Stomach (tissue), 4 donors: Measurements from ENCODE around the gene ZNF391.

Source experiments
- EP300 ChIP-seq: sonication (generic); formaldehyde crosslinking; IDR thresholded peaks from one replicate; pipeline ENCODE4 v1.6.1; 2017; ENCODE audit warnings: antibody characterized with exemption
- POLR2A ChIP-seq, 4 donors: fragments of 450-650 bp; IDR thresholded peaks; one replicate each; pipeline ENCODE4 v1.6.1; 2016; ENCODE audit warnings: antibody characterized with exemption in 4 of 4, control low read depth in 2 of 4, mild to moderate bottlenecking in 1 of 4, moderate library complexity in 1 of 4
- POLR2AphosphoS5 ChIP-seq, 3 donors: sonication (generic); formaldehyde crosslinking; IDR thresholded peaks; one replicate each; pipeline ENCODE4 v1.6.1; 2016; ENCODE audit warnings: antibody characterized with exemption in 3 of 3
- TF ChIP-seq, protein P1 (sequence below), 7 experiments: fragments of 450-650 bp in 4 of 7; fragments of 200-600 bp in 3 of 7; sonication (generic) in 3 of 7; IDR thresholded peaks; one replicate each; pipeline ENCODE4 v1.5.1; 2016 to 2019; ENCODE audit warnings: antibody characterized with exemption in 7 of 7, control low read depth in 2 of 7, mild to moderate bottlenecking in 1 of 7

DNA sequence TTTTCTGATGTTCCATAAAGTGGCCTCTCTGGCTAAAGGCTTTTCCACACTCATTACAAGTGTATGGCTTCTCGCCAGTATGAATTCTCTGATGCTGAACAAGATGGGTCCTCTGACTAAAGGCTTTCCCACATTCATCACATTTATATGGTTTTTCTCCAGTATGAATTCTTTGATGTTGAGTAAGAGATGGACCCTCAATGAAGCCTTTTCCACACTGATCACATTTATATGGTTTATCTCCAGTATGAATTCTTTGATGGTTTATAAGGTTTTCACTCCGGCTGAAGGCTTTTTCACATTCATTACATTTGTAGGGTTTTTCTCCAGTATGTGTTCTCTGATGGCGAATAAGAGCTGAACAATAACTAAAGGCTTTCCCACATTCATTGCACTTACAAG lies 63.9 kb downstream of the ZNF391 start:
- TF ChIP-seq, protein P1, sequence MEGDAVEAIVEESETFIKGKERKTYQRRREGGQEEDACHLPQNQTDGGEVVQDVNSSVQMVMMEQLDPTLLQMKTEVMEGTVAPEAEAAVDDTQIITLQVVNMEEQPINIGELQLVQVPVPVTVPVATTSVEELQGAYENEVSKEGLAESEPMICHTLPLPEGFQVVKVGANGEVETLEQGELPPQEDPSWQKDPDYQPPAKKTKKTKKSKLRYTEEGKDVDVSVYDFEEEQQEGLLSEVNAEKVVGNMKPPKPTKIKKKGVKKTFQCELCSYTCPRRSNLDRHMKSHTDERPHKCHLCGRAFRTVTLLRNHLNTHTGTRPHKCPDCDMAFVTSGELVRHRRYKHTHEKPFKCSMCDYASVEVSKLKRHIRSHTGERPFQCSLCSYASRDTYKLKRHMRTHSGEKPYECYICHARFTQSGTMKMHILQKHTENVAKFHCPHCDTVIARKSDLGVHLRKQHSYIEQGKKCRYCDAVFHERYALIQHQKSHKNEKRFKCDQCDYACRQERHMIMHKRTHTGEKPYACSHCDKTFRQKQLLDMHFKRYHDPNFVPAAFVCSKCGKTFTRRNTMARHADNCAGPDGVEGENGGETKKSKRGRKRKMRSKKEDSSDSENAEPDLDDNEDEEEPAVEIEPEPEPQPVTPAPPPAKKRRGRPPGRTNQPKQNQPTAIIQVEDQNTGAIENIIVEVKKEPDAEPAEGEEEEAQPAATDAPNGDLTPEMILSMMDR (IDR thresholded peaks at IDR 0.05): no peak
- TF ChIP-seq EP300 (no peak), POLR2AphosphoS5 (IDR thresholded peaks at IDR 0.05) (no peak), POLR2A (IDR thresholded peaks at IDR 0.05) (no peak)
